Thyroid gland (tissue), 4 donors: Measurements from ENCODE around the gene GSTO2. TPM values are rescaled to one million over a fixed set of nuclear protein-coding genes. Genes with fewer than 3 reads are reported as not detected.

ENCODE experiments used
- DNase-seq, 2 donors: peaks; one replicate each; pipeline ENCODE4 v3.0.0-alpha.2; 2019
- H3K27ac ChIP-seq, 3 donors: fragments of 200-600 bp; sonication (generic); 1 replicate in 2 of 3; 2 replicates in 1 of 3; pipeline ENCODE4 v1.5.1; 2016 to 2019; ENCODE audit warnings: mild to moderate bottlenecking in 1 of 3, moderate library complexity in 1 of 3
- H3K27me3 ChIP-seq: fragments of 200-600 bp; sonication (generic); one replicate; pipeline ENCODE4 v1.5.1; 2019
- H3K36me3 ChIP-seq, 2 donors: fragments of 200-600 bp; sonication (generic); one replicate each; pipeline ENCODE4 v1.5.1; 2016 to 2019
- H3K4me1 ChIP-seq, 2 donors: fragments of 200-600 bp; sonication (generic); one replicate each; pipeline ENCODE4 v1.5.1; 2017 to 2019
- H3K4me3 ChIP-seq, 3 donors: fragments of 200-600 bp; sonication (generic); replicated peaks in 1 of 3; 1 replicate in 2 of 3; 2 replicates in 1 of 3; pipeline ENCODE4 v1.5.1; 2016; ENCODE audit warnings: mild to moderate bottlenecking in 1 of 3
- H3K9me3 ChIP-seq: fragments of 200-600 bp; sonication (generic); one replicate; pipeline ENCODE4 v1.5.1; 2017
- POLR2A ChIP-seq, 2 donors: fragments of 450-650 bp; IDR thresholded peaks; one replicate each; pipeline ENCODE4 v1.6.1; 2017; ENCODE audit warnings: antibody characterized with exemption in 2 of 2, mild to moderate bottlenecking in 2 of 2, moderate library complexity in 1 of 2
- WGBS, 2 donors: methylation state at CpG; one replicate each; pipeline ENCODE4 v1.1.5; 2017; 5-methylcytosine and 5-hydroxymethylcytosine counted together
- intact Hi-C: fragments of 100-400 bp; cut with DNase I; formaldehyde crosslinking; loops from one replicate; pipeline ENCODE4 v1.15.1; 2023
- total RNA-seq, 4 donors: library from RNA; depleted of rRNA; stranded (reverse); fragments of >200 nt; gene quantifications; one replicate each; pipeline ENCODE4 v1.2.3, GENCODE V29; 2016
- TF ChIP-seq, protein P1 (sequence below), 6 experiments: fragments of 200-600 bp in 3 of 6; fragments of 450-650 bp in 3 of 6; sonication (generic) in 3 of 6; IDR thresholded peaks; one replicate each; pipeline ENCODE4 v1.5.1; 2016 to 2019; ENCODE audit warnings: antibody characterized with exemption in 6 of 6, mild to moderate bottlenecking in 2 of 6, inconsistent platforms in 1 of 6, moderate library complexity in 1 of 6

The GSTO2 gene
- total RNA-seq, 4 donors from 2014 or later: 7.5 to 16.3 (median 12.8) TPM

DNA sequence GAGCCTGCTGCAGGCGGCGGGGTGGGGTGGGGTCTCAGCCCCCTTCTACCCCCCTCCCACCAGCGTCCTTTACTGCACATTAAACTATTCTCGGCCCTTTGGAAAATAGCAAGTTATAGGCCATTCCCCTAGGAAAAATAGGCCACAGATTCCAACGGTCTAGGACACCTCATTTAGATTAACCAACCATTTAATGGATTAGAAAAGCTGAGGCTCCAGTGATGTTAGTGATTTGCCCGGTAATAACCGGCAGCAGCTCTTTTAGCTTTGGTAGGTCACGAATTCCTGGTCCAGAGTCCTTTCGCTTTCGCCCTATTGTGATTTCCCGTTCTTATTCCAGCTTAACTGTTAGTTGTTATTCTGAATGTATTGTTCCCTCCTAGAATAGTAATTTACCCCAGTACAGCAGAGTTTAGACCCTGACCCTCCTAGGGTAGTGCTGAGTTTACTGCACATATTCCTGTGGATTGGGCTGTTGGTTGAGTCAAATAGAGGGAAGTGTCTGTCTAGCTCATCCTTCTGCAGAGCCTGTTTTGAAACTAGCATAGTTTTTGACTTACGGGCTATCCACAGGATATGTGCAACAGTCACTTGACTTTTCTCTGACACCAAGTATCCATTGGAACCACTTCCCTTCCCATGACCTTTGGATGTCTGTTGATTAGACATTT lies 13.5 kb upstream of the GSTO2 start:
- TF ChIP-seq POLR2A (IDR thresholded peaks at IDR 0.05): no peak
- TF ChIP-seq, protein P1, sequence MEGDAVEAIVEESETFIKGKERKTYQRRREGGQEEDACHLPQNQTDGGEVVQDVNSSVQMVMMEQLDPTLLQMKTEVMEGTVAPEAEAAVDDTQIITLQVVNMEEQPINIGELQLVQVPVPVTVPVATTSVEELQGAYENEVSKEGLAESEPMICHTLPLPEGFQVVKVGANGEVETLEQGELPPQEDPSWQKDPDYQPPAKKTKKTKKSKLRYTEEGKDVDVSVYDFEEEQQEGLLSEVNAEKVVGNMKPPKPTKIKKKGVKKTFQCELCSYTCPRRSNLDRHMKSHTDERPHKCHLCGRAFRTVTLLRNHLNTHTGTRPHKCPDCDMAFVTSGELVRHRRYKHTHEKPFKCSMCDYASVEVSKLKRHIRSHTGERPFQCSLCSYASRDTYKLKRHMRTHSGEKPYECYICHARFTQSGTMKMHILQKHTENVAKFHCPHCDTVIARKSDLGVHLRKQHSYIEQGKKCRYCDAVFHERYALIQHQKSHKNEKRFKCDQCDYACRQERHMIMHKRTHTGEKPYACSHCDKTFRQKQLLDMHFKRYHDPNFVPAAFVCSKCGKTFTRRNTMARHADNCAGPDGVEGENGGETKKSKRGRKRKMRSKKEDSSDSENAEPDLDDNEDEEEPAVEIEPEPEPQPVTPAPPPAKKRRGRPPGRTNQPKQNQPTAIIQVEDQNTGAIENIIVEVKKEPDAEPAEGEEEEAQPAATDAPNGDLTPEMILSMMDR (IDR thresholded peaks at IDR 0.05): no peak
- Histone ChIP-seq H3K4me3 (peak overlapping the region; percentile 41 to 90 (median 77)), H3K4me1 (peaks cover 20 to 50% of the 10 kb centered on the region in 2 donors), H3K27me3 (no peaks in the 10 kb centered on the region), H3K27ac (peak overlapping the region; percentile 92 to 98 (median 94)), H3K9me3 (no peaks in the 10 kb centered on the region), H3K36me3 (peaks cover 0 to 2% of the 10 kb centered on the region in 2 donors)
- WGBS, 2 donors: 1 to 2% methylated on average over 10 of the region's 12 CpGs
- DNase-seq: peak in 1 of 2 donors; percentile 27
- intact Hi-C loops: no loop called here

DNA sequence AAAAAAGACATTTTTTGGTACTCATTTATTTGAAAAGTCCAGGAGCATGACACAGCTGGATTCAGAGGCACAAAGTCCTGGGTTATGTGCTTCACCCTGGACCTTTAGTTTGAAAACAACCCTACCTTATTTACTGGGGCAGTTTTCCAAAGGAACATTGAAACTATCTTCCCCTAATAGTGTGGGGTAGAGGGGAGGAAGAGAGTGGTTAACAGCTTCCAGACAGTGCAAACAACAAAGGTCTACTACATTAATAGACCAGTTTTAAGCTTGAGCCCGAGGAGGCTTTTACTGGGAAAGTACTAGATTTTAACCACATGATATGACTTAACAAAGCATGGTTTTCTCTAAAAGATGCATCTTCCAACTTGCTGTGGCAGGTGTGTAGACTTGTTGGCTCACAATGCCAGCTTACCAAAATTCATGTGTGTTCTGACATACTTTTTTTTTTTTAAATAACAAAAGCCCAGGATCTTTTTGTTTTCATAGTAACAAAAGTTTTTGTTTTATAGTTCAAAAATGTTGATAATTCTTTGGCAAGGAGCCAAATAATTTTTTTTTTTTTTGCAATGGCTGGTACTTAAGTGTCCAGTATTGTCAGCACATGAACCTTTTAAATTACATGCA lies 12.5 kb upstream of the GSTO2 start:
- peaks cover 25 to 58% of the 10 kb centered on the region in 2 donors for H3K4me1 ChIP-seq
- peak overlapping the region; percentile 92 to 98 (median 94) for H3K27ac ChIP-seq
- H3K36me3 ChIP-seq: peaks cover 0 to 5% of the 10 kb centered on the region in 2 donors
- DNase-seq: no peak
- H3K9me3 ChIP-seq: no peaks in the 10 kb centered on the region
- peak overlapping the region in 1 of 3 donors; percentile 77 for H3K4me3 ChIP-seq
- no peak for TF ChIP-seq POLR2A (IDR thresholded peaks at IDR 0.05)
- TF ChIP-seq, protein P1 (IDR thresholded peaks at IDR 0.05): no peak
- H3K27me3 ChIP-seq: no peaks in the 10 kb centered on the region
- WGBS, 2 donors: 14 to 18% methylated on average over 1 of the region's 1 CpG
- intact Hi-C loops: no loop called here

DNA sequence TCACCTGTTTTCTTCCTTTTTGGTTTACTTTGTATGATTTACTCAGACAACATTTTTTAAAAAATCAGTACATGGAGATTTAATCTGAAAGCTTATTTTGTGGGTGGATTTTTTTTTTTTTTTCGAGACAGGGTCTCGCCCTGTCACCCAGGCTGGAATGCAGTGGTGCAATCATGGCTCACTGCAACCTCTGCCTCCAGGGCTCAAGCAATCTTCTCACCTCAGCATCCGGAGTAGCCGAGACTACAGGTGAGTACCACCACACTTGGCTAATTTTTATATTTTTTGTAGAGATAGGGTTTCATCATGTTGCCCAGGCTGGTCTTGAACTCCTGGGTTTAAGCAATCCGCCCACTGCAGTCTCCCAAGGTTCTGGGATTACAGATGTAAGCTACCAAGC lies 11.7 kb upstream of the GSTO2 start:
- intact Hi-C loops: no loop called here
- H3K27ac ChIP-seq: peak overlapping the region in 2 of 3 donors; percentile 0 to 26

DNA sequence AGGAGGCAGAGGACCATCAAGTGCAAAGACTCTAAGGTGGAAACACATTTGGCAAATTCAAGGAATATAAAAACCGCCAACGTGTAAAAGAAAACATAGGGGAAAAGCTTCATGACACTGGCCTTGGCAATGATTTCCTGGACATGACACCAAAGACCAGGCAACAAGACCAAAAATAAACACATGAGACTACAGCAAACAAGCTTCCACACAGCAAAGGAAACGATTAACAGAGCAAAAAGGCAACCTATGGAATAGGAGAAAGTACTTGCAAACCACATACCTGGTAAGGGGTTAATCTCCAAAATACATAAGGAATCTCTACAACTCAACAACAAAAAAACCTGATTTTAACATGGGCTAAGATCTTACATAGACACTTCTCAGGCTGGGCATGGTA lies 10.8 kb upstream of the GSTO2 start:
- 72 to 75% methylated on average over 3 of the region's 3 CpGs for WGBS, 2 donors
- no peaks in the 10 kb centered on the region for H3K9me3 ChIP-seq
- H3K4me3 ChIP-seq: no peak overlapping the region
- DNase-seq: no peak
- peak overlapping the region; percentile 18 to 74 (median 68) for H3K27ac ChIP-seq
- peaks cover 25 to 58% of the 10 kb centered on the region in 2 donors for H3K4me1 ChIP-seq
- TF ChIP-seq, protein P1 (IDR thresholded peaks at IDR 0.05): no peak
- no peak for TF ChIP-seq POLR2A (IDR thresholded peaks at IDR 0.05)
- H3K36me3 ChIP-seq: peaks cover 13 to 17% of the 10 kb centered on the region in 2 donors
- no peaks in the 10 kb centered on the region for H3K27me3 ChIP-seq
- intact Hi-C loops: no loop called here

More for the DNA sequence above, 11.7 kb upstream of the GSTO2 start:
- no peak for DNase-seq
- Histone ChIP-seq H3K36me3 (peaks cover 7 to 11% of the 10 kb centered on the region in 2 donors), H3K27me3 (no peaks in the 10 kb centered on the region), H3K9me3 (no peaks in the 10 kb centered on the region), H3K4me3 (no peak overlapping the region), H3K4me1 (peaks cover 25 to 58% of the 10 kb centered on the region in 2 donors)
- 95 to 96% methylated on average over 5 of the region's 5 CpGs for WGBS, 2 donors
- TF ChIP-seq, protein P1 (IDR thresholded peaks at IDR 0.05): no peak
- TF ChIP-seq POLR2A (IDR thresholded peaks at IDR 0.05): no peak

DNA sequence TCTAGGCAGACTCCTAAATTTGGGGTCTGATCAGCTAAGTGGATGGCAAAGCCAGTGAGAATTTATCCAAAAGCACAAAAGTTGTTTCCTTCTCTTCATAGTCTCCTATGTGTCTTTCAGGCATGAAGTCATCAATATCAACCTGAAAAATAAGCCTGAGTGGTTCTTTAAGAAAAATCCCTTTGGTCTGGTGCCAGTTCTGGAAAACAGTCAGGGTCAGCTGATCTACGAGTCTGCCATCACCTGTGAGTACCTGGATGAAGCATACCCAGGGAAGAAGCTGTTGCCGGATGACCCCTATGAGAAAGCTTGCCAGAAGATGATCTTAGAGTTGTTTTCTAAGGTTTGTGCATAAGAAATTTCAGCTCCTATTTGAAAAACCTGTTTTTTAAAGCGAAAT lies 9.5 kb upstream of the GSTO2 start:
- H3K36me3 ChIP-seq: peaks cover 13 to 20% of the 10 kb centered on the region in 2 donors
- peak overlapping the region; percentile 68 to 74 (median 71) for H3K27ac ChIP-seq
- 42 to 49% methylated on average over 3 of the region's 3 CpGs for WGBS, 2 donors
- H3K9me3 ChIP-seq: no peaks in the 10 kb centered on the region
- peak in 1 of 2 donors; percentile 27 for TF ChIP-seq POLR2A (IDR thresholded peaks at IDR 0.05)
- TF ChIP-seq, protein P1 (IDR thresholded peaks at IDR 0.05): no peak
- intact Hi-C loops: no loop called here
- no peaks in the 10 kb centered on the region for H3K27me3 ChIP-seq
- DNase-seq: peak; percentile 47 to 53
- peaks cover 25 to 51% of the 10 kb centered on the region in 2 donors for H3K4me1 ChIP-seq
- no peak overlapping the region for H3K4me3 ChIP-seq
